Left ventricle myocardium inferior (tissue), 1 donor: ENCODE results near the gene PLA2G12A. TPM values are rescaled to one million over a fixed set of nuclear protein-coding genes. Genes with fewer than 3 reads are reported as not detected.

Experiments
- DNase-seq: peaks from one replicate; pipeline ENCODE4 v3.0.0-alpha.2; 2020
- H3K27ac ChIP-seq: fragments of 200-600 bp; replicated peaks from 2 replicates; pipeline ENCODE4 v1.8.0; 2021
- H3K27me3 ChIP-seq: fragments of 200-600 bp; 2 replicates; pipeline ENCODE4 v1.8.0; 2021; ENCODE audit warnings: low read depth
- H3K36me3 ChIP-seq: fragments of 200-600 bp; 2 replicates; pipeline ENCODE4 v1.8.0; 2021
- H3K4me1 ChIP-seq: fragments of 200-600 bp; 2 replicates; pipeline ENCODE4 v1.8.0; 2021
- H3K4me3 ChIP-seq: fragments of 200-600 bp; 2 replicates; pipeline ENCODE4 v1.8.0; 2021; ENCODE audit warnings: mild to moderate bottlenecking, moderate library complexity
- H3K9me3 ChIP-seq: fragments of 200-600 bp; replicated peaks from 2 replicates; pipeline ENCODE4 v1.8.0; 2021
- CTCF ChIP-seq: fragments of 200-600 bp; IDR thresholded peaks from 2 replicates; pipeline ENCODE4 v1.8.0; 2021; ENCODE audit warnings: antibody characterized with exemption, mild to moderate bottlenecking, borderline replicate concordance
- intact Hi-C: fragments of 100-400 bp; cut with micrococcal nuclease; formaldehyde crosslinking; loops from one replicate; pipeline ENCODE4 v1.11.0; 2022
- long read RNA-seq: library from polyadenylated mRNA; unstranded; transcript quantifications from one replicate; pipeline ENCODE4 v2.0.0, GENCODE V29; 2021
- total RNA-seq: library from RNA; stranded (reverse); fragmentation: NEBNext Ultra II Directional; extraction: Animal tissue kit (Norgen Biotek cat#: 25700); gene quantifications from one replicate; pipeline ENCODE4 v1.2.1, GENCODE V29; 2021
- donor health status: DM: no; HTN: yes; CAD: no; lungs with severe emphysema.

The PLA2G12A gene
- 64.7 TPM for total RNA-seq
- long read RNA-seq, full-length matches to known transcripts, result 42 of 47 reads
- long read RNA-seq, partial matches to known transcripts, result 0 of 47 reads
- long read RNA-seq, other reads (novel, unspliced or antisense), result 5 of 47 reads

GRCh38 chr4:109729718-109730618, at the start of gene PLA2G12A:
TSS of gene PLA2G12A (minus strand) at chr4:109730070. CDS start at chr4:109729809, 261 bp downstream.
- intact Hi-C loops, result no loop called here
- Histone ChIP-seq H3K27me3 (no peaks in the 10 kb centered on the region), H3K4me1 (peaks cover 30% of the 10 kb centered on the region), H3K4me3 (peak within 1 kb of the TSS; percentile 85), H3K27ac (peak within 1 kb of the TSS; percentile 89), H3K9me3 (no peaks in the 10 kb centered on the region), H3K36me3 (peaks cover 3% of the 10 kb centered on the region)
- no peak for TF ChIP-seq CTCF
- peak; percentile 66 for DNase-seq

GRCh38 chr4:109764789-109765402, 35.0 kb upstream of the PLA2G12A start:
- Histone ChIP-seq H3K4me3 (no peak overlapping the region), H3K27me3 (no peaks in the 10 kb centered on the region), H3K9me3 (no peaks in the 10 kb centered on the region), H3K4me1 (peaks cover 3% of the 10 kb centered on the region), H3K36me3 (peaks cover 10% of the 10 kb centered on the region), H3K27ac (peak overlapping the region; percentile 56)
- intact Hi-C loops, result no loop called here
- TF ChIP-seq CTCF, result no peak
- DNase-seq, result no peak

DNA sequence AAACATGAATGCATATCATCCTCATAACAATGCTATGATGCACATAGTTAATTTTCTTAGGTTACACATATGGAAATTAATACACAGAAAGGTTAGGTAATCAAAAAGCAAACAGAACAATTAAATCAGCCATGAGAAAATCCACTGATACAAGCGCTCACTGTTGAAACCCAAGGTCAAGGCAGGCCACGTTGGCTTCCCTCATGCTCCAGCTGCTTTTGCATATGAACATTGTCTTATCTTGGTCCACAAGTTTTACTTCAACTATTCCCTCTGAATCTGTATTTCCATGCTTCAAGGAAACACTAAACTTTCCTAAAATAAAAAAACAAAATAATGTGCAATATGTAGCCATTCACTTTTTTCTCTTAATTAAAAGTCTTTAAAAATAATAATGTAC, 34.5 kb upstream of the PLA2G12A start:
- Histone ChIP-seq H3K9me3 (no peaks in the 10 kb centered on the region), H3K27me3 (no peaks in the 10 kb centered on the region), H3K36me3 (peaks cover 10% of the 10 kb centered on the region), H3K27ac (peak overlapping the region; percentile 56), H3K4me1 (peaks cover 3% of the 10 kb centered on the region), H3K4me3 (no peak overlapping the region)
- TF ChIP-seq CTCF, result no peak
- DNase-seq, result peak; percentile 41
- intact Hi-C loops, result no loop called here

GRCh38 chr4:109760682-109761081, 30.8 kb upstream of the PLA2G12A start:
- Histone ChIP-seq H3K9me3 (no peaks in the 10 kb centered on the region), H3K36me3 (peaks cover 10% of the 10 kb centered on the region), H3K4me3 (no peak overlapping the region), H3K27me3 (no peaks in the 10 kb centered on the region), H3K27ac (no peak overlapping the region), H3K4me1 (no peaks in the 10 kb centered on the region)
- intact Hi-C loops, result no loop called here
- TF ChIP-seq CTCF, result no peak
- DNase-seq, result no peak

- DNase-seq, result no peak
- no peak for TF ChIP-seq CTCF
- Histone ChIP-seq H3K4me3 (no peak overlapping the region), H3K9me3 (no peaks in the 10 kb centered on the region), H3K27me3 (no peaks in the 10 kb centered on the region), H3K27ac (no peak overlapping the region), H3K36me3 (peaks cover 1% of the 10 kb centered on the region), H3K4me1 (no peaks in the 10 kb centered on the region)
- intact Hi-C loops, result no loop called here
These were observed 25.8 kb upstream of the PLA2G12A start for GRCh38 chr4:109755656-109756055.
